HG03457 (cell line): ENCODE data around the gene AZGP1.
"Not testable (repeated sequence)": the region's sequence is repeated elsewhere in the genome, so short reads cannot be mapped to it uniquely, and the experiment has no call there.

Experiments
- ATAC-seq: cut with Tn5 transposase; IDR thresholded peaks from one replicate; pipeline ENCODE4 v1.9.1; 2021; ENCODE audit warnings: moderate number of reproducible peaks; ENCODE audit not compliant: unreplicated experiment

Gene AZGP1

GRCh38 chr7:99997545-99998137 is 21.8 kb upstream of the AZGP1 start:
- ATAC-seq: no peak

DNA sequence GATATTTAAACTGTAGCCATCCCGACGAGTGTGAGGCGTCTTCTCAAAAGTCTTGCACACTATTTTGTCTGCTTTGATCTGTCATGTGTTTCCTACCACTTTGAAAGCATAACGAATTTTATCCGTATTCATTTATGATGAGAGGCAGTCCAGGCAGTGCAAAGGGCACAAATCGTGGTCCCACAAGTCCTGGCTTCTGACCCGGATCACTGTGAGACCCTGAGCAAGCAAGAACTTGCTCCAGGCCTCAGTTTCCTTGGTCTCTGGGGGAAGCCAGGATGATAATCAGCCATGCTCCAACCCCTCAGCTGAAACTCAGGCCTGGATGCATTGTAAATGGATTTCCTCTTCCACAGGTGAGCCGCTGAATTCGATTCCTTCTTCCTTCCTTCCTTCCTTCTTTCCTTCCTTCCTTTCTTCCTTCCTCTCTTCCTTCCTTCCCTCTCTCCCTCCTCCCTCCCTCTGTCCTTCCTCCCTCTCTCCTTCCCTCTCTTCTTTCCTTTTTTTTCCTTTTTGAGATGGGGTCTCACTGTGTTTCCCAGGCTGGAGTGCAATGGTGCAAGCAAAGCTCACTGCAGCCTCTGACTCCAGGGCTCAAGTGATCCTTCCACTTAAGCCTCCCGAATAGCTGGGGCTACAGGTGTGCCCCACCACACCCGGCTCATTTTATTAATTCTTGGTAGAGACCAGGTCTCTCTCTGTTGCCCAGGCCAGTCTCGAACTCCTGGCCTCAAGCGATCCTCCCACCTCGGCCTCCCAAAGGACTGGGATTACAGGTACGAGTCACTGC is 21.1 kb upstream of the AZGP1 start:
- ATAC-seq: no peak

DNA sequence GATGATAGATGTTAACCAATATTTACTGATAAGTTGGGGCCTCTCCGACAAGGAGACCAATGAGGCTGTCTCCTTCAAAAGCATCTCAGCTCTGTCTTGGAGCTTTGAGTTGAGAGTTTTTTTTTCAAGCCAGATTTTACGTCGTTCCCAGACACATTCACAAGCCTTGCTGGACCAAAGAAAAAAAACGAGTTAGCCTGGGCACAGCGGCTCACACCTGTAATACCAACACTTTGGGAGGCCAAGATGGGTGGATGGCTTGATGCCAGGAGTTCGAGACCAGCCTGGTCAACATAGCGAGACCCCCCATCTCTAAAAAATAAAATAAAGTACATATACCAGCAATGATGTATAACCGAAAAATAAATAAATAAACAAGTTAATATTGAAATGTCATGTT is 19.0 kb upstream of the AZGP1 start:
- no peak for ATAC-seq

DNA sequence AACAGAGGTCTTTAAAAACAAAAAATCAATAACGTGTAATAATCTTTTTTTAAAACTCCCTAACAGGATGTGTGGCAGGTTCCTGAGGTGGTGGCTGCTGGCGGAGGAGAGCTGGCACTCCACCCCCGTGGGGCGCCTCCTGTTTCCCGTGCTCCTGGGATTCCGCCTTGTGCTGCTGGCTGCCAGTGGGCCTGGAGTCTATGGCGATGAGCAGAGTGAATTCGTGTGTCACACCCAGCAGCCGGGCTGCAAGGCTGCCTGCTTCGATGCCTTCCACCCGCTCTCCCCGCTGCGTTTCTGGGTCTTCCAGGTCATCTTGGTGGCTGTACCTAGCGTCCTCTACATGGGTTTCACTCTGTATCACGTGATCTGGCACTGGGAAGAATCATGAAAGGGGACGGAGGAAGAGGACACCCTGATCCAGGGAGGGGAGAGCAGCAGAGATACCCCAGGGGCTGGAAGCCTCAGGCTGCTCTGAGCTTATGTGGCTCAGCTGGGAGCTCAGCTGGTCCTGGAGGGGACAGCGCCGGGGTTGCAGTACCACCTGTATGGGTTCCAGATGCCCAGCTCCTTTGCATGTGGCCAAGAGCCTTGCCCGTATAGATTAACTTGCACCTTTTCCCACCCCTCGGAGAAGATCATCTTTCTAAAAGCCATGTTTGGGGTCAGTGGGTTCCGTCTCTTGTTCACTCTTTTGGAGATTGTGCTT is 16.7 kb upstream of the AZGP1 start:
- no peak for ATAC-seq

DNA sequence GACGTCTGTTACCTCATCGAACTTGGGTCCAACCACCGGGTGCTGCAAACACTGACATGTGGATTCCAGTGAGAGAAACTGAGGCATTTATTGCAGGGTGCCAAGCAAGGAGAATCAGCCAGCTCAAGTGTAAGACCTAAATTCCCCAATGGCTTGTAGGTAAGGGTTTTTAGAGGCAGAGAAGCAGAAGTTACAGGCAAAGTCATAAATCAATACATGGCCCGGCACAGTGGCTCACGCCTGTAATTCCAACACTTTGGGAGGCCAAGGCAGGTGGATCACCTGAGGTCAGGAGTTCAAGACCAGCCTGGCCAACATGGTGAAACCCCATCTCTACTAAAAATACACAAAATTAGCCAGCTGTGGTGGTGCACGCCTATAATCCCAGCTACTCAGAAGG is 15.7 kb upstream of the AZGP1 start:
- ATAC-seq: not testable (repeated sequence)

DNA sequence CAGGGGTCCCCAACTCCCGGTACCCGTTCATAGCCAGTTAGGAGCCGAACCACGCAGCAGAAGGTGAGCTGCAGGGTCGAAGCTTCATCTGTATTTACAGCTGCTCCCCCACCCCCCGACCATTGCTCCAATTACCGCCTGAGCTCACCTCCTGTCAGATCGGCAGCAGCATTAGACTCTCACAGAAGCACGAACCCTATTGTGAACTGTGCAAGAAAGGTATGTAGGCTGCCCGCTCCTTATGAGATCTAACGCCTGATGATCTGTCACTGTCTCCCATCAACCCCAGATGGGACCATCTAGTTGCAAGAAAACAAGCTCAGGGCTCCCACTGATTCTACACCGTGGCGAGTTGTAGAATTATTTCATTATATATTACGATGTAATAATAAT is 14.6 kb upstream of the AZGP1 start:
- no peak for ATAC-seq

DNA sequence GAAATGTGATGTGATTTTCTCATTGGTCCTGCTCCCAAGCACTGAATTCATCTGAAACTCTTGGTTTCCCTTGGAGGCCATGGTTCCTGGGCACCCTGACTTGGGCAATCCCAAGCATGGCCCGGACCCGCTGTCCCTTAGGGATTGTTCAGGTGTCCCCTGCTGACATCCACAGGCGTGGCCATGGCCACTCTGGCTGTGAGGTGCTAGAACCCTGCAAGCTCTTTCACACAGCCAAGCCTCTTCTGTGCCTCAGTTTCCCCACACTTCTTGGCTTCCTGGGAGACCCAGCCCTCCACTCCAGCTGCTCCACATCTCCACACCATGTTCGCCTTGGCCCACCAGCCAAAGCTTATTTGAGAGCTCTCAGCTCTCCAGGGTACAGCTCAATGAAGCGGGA is 12.0 kb upstream of the AZGP1 start:
- no peak for ATAC-seq

GRCh38 chr7:99987306-99987705 is 11.5 kb upstream of the AZGP1 start:
- not testable (repeated sequence) for ATAC-seq

DNA sequence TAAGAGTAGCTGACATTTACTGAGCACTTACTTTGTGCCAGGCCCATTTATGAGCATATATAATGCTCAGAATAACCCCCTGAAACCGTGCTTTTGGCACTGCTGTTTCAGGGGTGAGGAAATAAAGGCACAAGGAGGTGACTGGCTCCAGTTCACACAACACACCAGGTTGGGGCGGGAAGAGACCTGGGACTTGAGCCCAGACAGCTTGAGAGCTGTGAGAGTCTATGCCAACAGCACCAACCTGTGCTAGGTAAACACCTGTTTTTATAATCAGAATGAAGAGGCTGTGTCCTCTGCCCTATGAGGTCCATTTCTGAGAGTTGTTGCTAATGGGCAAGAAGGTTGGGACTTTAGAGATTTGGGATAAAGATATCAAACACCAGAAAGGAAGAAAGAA is 8.8 kb upstream of the AZGP1 start:
- no peak for ATAC-seq

DNA sequence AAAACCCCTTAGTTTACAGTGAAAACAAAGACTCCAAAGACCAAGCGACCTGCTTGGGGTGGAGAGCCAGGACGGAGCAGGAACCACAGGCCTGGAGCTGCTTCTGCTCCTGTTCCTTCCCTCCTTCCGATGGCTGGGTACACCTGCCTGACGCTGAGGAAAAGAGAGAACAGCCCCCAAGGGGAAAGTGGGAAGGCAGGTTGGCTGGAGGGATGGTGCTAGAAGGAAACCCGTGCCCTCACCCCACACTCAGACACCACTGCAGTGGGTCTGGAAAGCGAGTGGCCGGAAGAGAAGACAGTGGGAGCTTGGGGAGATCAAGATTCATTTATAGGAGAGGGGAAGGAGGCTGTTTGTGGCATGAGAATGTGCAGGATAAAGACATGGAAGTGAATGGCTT is 5.2 kb upstream of the AZGP1 start:
- not testable (repeated sequence) for ATAC-seq

GRCh38 chr7:99980448-99980872 is 4.6 kb upstream of the AZGP1 start:
- ATAC-seq: not testable (repeated sequence)

- ATAC-seq: not testable (repeated sequence)
These were observed 4.0 kb upstream of the AZGP1 start for GRCh38 chr7:99979814-99980225.

- ATAC-seq: no peak
These were observed 795 bp upstream of the AZGP1 start for GRCh38 chr7:99976626-99977025.

GRCh38 chr7:99974681-99975080 is 1.1 kb downstream of the AZGP1 start:
- ATAC-seq: no peak

GRCh38 chr7:99973817-99974216 is 2.0 kb downstream of the AZGP1 start:
- not testable (repeated sequence) for ATAC-seq

- no peak for ATAC-seq
These were observed 4.6 kb downstream of the AZGP1 start for GRCh38 chr7:99971242-99971641.

- not testable (repeated sequence) for ATAC-seq
These were observed 6.0 kb downstream of the AZGP1 start for GRCh38 chr7:99969813-99970212.

- no peak for ATAC-seq
These were observed 6.5 kb downstream of the AZGP1 start for GRCh38 chr7:99969298-99969697.

DNA sequence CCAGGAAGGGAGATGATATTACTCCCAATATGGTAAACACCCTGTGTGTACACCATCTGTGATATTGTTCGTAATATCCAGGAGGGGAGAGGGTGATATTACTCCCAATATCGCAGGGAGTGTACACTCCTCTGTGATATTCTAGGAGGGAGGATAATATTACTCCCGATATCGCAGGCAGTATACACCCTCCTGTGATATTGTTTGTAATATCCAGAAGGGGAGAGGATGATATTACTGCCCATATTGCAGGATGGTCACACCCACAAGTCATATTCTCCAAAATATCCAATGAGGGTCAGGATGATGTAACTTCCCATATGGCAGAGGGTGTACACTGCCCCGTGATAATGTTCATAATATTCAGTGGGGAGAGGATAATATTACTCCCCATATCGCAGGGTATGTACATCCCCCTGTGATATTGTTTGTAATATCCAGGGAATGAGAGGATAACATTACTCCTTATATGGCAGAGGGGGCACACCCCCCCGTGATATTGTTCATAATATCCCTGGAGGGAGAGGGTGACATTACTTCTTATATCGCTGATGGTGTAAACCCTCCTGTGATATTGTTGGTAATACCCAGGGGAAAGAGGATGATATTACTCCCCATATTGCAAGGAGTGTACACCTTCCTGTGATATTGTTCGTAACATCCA is 17.1 kb downstream of the AZGP1 start:
- no peak for ATAC-seq

DNA sequence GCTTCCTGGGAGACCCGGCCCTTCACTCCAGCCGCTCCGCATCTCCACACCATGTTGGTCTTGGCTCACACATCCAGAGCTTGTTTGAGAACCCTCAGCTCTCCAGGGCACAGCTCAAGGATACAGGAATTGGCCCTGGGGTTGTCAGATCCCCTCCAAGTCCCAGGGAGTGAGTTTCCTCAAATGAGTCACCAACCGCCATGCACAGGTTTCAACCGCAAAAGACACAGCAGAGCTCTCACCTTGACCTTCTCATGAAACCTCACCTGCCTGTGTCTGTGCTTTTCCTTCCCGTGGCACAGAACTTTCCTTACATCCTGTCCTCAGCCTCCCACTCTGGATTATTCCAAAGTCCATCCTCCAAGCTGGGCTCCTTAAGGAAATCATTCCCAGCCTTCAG is 20.6 kb downstream of the AZGP1 start:
- ATAC-seq: no peak

DNA sequence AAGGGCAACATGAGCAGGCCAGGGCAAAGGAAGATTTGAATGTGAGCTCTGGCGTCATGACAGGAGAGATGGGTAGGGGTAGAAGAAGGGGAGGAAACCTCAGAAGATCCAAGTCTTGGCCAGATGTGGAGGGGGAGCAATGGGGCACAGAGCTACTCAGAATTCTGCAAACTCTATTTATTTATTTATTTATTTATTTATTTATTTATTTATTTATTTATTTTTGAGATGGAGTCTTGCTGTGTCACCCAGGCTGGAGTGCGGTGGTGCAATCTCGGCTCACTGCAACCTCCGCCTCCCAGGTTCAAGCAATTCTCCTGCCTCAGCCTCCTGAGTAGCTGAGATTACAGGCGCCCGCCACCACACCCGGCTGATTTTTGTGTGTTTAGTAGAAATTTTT is 21.2 kb downstream of the AZGP1 start:
- not testable (repeated sequence) for ATAC-seq
